ENCODE measurements around the gene GABBR2.

The GABBR2 gene

GRCh38 chr9:98530275-98530674 lies 178.5 kb downstream of the GABBR2 start:
- H3K27ac ChIP-seq, result no peak overlapping the region
- TF ChIP-seq ZFX (IDR thresholded peaks at IDR 0.05) (no peak), CTCF (conservative IDR thresholded peaks at IDR 0.05) (no peak)

DNA sequence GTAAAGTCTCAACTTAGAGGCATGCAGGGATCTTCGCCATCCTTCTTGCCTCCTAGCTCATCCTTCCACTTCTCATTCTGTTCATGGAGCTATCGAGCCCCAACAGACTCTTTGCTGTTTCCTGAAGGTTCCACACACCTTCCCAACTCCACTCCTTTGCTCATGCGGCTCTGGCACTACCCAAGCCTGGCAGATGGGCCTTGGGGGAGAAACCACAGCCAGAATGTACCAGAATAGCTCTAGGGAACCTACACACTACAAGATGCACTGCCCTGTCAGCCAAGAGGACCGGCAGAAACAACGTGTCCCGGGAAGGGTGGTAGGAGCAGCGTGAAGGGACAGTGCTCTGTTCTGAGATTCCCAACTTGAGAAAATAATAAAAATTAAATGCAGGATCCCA lies 178.9 kb downstream of the GABBR2 start:
- TF ChIP-seq CTCF (conservative IDR thresholded peaks at IDR 0.05), result no peak
- no peak for TF ChIP-seq ZFX (IDR thresholded peaks at IDR 0.05)

DNA sequence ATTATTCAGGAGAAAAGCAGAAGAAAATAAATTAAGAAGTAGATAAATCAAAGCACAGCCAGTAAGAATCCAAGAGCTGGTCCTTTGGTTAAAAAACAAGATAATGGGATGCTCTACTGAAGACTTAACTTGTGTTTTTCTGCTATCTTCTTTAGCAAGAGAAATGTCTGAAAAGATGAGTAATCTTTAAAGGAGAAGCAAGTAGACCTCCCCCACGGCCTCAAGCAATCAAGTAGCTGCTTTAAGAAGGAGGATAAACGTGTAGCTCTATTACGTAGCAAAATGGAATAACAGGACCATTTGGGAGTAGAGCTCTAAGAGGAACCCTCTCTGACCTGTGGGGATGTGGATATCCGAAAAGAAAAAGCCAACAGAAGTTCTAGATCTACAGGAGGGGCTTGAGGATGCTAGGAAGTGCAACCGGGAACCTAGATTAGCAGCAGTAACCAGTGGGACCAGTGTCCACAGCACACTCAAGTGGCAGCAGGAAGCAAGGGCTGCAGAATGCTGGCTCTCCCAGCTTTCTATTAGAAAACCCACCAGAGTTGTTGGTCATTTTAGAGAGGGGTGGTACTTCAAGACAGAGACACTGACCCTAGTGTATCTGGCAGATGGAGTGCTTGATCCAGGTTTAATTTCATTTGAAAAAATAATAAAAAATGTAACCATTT lies 185.4 kb downstream of the GABBR2 start:
- TF ChIP-seq CTCF (conservative IDR thresholded peaks at IDR 0.05), result peak; percentile 34
- TF ChIP-seq ZFX (IDR thresholded peaks at IDR 0.05), result no peak
- no peak overlapping the region for H3K27ac ChIP-seq

More for the DNA sequence above, 178.9 kb downstream of the GABBR2 start:
- H3K27ac ChIP-seq, result no peak overlapping the region

GRCh38 chr9:98522487-98522886 lies 186.2 kb downstream of the GABBR2 start:
- no peak overlapping the region for H3K27ac ChIP-seq
- TF ChIP-seq CTCF (conservative IDR thresholded peaks at IDR 0.05), result no peak

GRCh38 chr9:98521141-98521540 lies 187.6 kb downstream of the GABBR2 start:
- TF ChIP-seq ZFX (IDR thresholded peaks at IDR 0.05), result no peak
- no peak for TF ChIP-seq CTCF (conservative IDR thresholded peaks at IDR 0.05)
- no peak overlapping the region for H3K27ac ChIP-seq

GRCh38 chr9:98520221-98520960 lies 188.3 kb downstream of the GABBR2 start:
- H3K27ac ChIP-seq, result no peak overlapping the region
- no peak for TF ChIP-seq CTCF (conservative IDR thresholded peaks at IDR 0.05)
- no peak for TF ChIP-seq ZFX (IDR thresholded peaks at IDR 0.05)

GRCh38 chr9:98519641-98520040 lies 189.1 kb downstream of the GABBR2 start:
- H3K27ac ChIP-seq, result no peak overlapping the region
- TF ChIP-seq ZFX (IDR thresholded peaks at IDR 0.05) (no peak), CTCF (conservative IDR thresholded peaks at IDR 0.05) (no peak)
